ENCODE measurements around the gene AK8. TPM values are rescaled to one million over a fixed set of nuclear protein-coding genes. Genes with fewer than 3 reads are reported as not detected.

The AK8 gene
- total RNA-seq, 1 donor = 0.18 TPM

DNA sequence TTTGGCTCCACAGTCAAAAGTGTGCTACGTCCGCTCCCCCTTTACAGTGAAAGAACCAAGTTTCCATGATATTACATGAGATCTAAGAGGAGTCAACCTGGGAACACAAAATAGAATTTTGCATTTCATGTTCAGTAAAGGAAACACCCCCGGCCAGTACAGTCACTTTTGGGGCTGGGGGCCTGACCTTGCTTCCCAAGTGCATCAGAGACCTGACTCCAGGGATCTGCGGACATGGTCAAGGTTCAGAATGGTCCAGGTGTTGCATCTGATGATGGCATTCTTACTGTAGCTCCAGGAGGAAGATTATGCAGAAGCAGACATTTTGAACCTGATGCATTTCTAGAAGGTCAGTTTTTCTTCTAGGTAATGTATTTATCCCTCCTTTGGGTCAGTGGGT, 39.8 kb downstream of the AK8 start:
- no peak overlapping the region for H3K4me3 ChIP-seq (ENCODE audit: low read depth, low read length)
- TF ChIP-seq, protein P1, sequence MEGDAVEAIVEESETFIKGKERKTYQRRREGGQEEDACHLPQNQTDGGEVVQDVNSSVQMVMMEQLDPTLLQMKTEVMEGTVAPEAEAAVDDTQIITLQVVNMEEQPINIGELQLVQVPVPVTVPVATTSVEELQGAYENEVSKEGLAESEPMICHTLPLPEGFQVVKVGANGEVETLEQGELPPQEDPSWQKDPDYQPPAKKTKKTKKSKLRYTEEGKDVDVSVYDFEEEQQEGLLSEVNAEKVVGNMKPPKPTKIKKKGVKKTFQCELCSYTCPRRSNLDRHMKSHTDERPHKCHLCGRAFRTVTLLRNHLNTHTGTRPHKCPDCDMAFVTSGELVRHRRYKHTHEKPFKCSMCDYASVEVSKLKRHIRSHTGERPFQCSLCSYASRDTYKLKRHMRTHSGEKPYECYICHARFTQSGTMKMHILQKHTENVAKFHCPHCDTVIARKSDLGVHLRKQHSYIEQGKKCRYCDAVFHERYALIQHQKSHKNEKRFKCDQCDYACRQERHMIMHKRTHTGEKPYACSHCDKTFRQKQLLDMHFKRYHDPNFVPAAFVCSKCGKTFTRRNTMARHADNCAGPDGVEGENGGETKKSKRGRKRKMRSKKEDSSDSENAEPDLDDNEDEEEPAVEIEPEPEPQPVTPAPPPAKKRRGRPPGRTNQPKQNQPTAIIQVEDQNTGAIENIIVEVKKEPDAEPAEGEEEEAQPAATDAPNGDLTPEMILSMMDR (IDR thresholded peaks at IDR 0.05; ENCODE audit: insufficient read depth, low read length) = no peak
- DNase-seq (ENCODE audit: low read depth) = no peak

DNA sequence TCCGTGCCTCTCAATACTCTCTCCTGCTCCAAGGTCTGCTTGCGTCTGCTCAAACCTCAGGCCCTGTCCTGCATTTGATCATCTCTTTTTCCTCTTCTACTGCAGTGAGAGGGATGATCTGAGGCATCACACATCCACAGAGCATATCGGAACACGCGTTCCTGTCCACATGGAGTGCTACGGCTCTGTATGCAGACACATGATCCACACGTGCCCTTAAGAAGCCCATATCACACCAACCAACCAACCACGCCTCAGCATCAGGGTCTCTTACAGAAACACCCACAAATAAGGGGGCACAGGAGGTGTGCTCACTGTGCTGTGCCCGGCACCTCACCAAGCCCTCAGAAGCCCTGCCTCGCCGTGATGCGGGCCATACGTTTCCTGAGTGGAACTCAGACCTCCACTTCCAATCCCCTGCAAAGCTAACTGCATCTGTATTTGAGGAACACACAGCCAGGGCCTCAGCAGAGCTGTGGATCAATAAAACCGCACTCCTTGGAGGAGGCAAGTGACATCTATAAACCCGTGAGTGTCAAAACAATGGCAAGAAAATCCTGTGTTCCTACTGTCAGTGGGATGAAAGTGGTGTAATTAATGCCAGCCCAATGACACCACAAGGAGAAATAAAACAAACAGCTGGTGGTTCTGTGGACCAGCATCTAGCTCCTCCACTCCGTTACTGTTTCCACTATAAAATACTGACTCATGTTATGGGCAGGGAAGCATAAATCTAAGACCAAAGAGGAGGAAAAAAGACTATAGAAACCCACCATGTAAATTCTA, 40.4 kb downstream of the AK8 start:
- TF ChIP-seq, protein P1 (IDR thresholded peaks at IDR 0.05; ENCODE audit: insufficient read depth, low read length) = no peak

DNA sequence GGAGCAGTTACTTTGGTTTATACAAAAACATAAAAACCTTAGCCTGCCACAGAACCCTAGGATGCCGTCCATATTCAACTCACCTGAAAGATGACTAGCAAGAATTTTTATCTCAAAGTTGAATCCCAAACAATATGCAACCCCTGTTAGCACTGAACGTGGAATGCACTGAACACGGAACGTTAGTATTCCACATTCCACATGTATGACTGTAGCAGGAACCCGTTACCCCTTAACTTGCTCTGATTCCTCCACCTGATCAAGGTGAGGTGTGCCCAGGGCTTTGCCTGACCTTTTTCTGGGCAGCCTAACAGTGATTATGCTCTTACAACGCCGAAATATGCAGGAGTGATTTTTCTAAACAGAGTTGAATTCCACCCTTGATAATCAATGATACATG, 43.7 kb downstream of the AK8 start:
- TF ChIP-seq, protein P1 (IDR thresholded peaks at IDR 0.05; ENCODE audit: insufficient read depth, low read length) = no peak
- DNase-seq (ENCODE audit: low read depth) = no peak
- H3K4me3 ChIP-seq (ENCODE audit: low read depth, low read length) = no peak overlapping the region

More for the DNA sequence above, 40.4 kb downstream of the AK8 start:
- H3K4me3 ChIP-seq (ENCODE audit: low read depth, low read length) = no peak overlapping the region
- DNase-seq (ENCODE audit: low read depth) = no peak

DNA sequence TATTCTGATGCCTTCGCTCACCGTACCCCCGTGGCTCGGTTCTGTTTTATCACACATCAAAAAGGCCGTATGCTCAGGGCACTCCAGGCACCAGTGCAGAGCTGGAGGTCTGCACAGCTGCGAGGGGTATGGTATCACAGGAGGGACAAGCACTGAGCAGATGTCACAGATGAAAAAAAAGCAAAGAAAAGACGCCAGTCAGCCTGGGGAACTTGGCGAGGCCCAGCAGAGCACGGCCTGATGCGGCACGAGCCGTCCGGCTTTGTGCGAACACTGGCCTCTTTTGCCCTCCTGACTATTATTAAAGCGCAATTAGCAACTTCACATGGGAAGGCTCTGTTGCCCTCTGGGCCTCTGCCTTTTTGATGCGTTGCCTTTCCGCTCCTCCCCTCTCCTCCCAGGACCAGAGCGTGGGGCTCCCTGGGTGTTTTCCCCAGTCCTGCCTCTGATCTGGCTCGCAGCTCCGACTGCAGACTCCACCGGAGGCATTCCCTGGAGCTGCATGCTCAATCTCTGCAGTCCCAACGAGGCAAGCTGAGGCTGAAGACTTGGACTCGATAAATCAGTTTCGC, 44.4 kb downstream of the AK8 start:
- no peak for DNase-seq (ENCODE audit: low read depth)
- TF ChIP-seq, protein P1 (IDR thresholded peaks at IDR 0.05; ENCODE audit: insufficient read depth, low read length) = no peak
- no peak overlapping the region for H3K4me3 ChIP-seq (ENCODE audit: low read depth, low read length)

DNA sequence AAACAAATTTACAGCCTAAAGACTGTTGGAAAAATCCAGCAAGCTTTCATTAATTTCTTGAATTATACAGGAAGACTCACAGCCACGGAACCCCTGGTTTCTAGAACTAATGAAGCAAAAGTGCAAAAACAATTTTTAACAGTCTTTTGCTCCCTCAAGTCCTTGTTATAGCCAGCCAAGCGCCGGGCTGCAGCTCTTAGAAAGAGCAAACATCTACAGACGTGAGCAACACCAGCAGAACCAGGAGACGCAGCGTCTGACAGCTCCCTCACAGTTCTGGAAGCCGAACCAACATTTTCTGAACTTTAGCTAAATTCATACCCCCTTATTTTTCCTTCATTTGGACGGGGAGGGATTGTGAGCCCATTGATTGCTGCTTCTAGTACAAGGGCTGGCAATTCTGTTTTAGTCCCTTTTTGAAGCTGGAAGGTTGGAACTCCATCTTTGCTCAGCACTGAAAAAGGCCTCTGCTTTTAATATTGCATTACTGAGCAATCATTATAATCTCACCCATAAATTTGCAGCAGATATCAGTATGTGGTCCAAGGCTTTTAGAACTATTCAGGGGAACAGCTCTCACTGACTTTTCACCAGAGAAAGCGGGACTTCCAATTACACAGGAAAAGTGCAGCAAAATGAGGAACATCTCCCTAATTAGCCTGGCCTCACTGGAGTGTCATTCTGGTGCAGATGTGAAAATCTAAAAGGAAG, 45.8 kb downstream of the AK8 start:
- DNase-seq (ENCODE audit: low read depth) = no peak
- no peak overlapping the region for H3K4me3 ChIP-seq (ENCODE audit: low read depth, low read length)
- TF ChIP-seq, protein P1 (IDR thresholded peaks at IDR 0.05; ENCODE audit: insufficient read depth, low read length) = no peak

DNA sequence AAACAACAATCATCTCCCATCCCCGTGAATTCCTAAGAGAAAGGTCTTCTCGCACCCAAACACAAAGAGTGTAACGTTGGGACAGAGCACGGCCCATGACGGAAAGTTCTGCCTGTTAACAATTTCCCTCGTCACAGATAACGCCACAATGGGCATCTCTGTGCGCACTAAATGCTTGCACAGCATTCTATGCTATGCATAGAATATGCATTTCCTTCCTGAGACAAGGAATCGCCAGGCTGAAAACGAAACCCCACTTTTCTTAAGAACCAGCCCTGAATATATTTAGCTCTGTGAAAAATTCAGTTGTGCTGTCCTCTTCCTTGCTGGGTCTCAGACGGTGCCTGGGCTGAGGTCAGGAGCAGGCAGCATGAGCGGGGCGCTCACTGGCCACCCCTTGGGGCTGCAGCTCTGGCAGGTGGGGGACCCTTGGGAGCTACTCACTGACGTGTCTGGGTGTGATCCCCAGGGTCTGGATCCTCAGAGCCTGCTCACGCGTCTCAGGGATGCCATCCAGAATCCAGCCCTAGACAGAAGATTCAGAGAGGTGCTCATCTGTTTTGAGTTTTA, 49.8 kb downstream of the AK8 start:
- TF ChIP-seq, protein P1 (IDR thresholded peaks at IDR 0.05; ENCODE audit: insufficient read depth, low read length) = no peak
- no peak for DNase-seq (ENCODE audit: low read depth)
- no peak overlapping the region for H3K4me3 ChIP-seq (ENCODE audit: low read depth, low read length)
